Stimulated activated CD4-positive, alpha-beta T cell treated with anti-CD3 and anti-CD28 coated beads, TNF-alpha, amount 100 ng/mL, for 48 hours (primary cell): ENCODE results near the gene CCL23.
"Not testable (repeated sequence)": the region's sequence is repeated elsewhere in the genome, so short reads cannot be mapped to it uniquely, and the experiment has no call there.

Experiments
- DNase-seq, 3 donors: peaks; one replicate each; pipeline ENCODE4 v3.0.0-alpha.2; 2020; ENCODE audit warnings: low read depth in 3 of 3

The CCL23 gene

GRCh38 chr17:36017799-36018198 lies at the start of gene CCL23:
TSS of gene CCL23 (minus strand) at chr17:36017972. CDS start at chr17:36017897, 75 bp downstream.
- DNase-seq, result no peak

- no peak for DNase-seq
Observed at GRCh38 chr17:36066365-36066985, 48.7 kb upstream of the CCL23 start.

- DNase-seq, result no peak
Observed at GRCh38 chr17:36063786-36064541, 46.2 kb upstream of the CCL23 start, which contains the start of gene CCL18. TSS of gene CCL18 (plus strand) at chr17:36064272. CDS start at chr17:36064343, 71 bp downstream.

GRCh38 chr17:36060816-36061215 lies 43.0 kb upstream of the CCL23 start:
- DNase-seq, result no peak

GRCh38 chr17:36059406-36059805 lies 41.6 kb upstream of the CCL23 start:
- no peak for DNase-seq

- DNase-seq, result no peak
Observed at GRCh38 chr17:36057911-36058310, 40.1 kb upstream of the CCL23 start.

- no peak for DNase-seq
Observed at GRCh38 chr17:36055921-36056520, 38.2 kb upstream of the CCL23 start.

- no peak for DNase-seq
Observed at GRCh38 chr17:36055171-36055570, 37.4 kb upstream of the CCL23 start.

GRCh38 chr17:36049643-36050042 lies 31.9 kb upstream of the CCL23 start:
- DNase-seq, result no peak

GRCh38 chr17:36048066-36048465 lies 30.3 kb upstream of the CCL23 start:
- no peak for DNase-seq

GRCh38 chr17:36036235-36036634 lies 18.5 kb upstream of the CCL23 start:
- DNase-seq, result no peak

- no peak for DNase-seq
Observed at GRCh38 chr17:36034127-36034526, 16.4 kb upstream of the CCL23 start.

- DNase-seq, result no peak
Observed at GRCh38 chr17:36030956-36031355, 13.2 kb upstream of the CCL23 start.

GRCh38 chr17:36027761-36028160 lies 10.0 kb upstream of the CCL23 start:
- no peak for DNase-seq

- no peak for DNase-seq
Observed at GRCh38 chr17:36024106-36024869, 6.5 kb upstream of the CCL23 start.

GRCh38 chr17:36019423-36019822 lies 1.7 kb upstream of the CCL23 start:
- DNase-seq, result no peak

GRCh38 chr17:36016555-36016954 lies 1.2 kb downstream of the CCL23 start:
- DNase-seq, result no peak

GRCh38 chr17:36015895-36016294 lies 1.9 kb downstream of the CCL23 start:
- not testable (repeated sequence) for DNase-seq

GRCh38 chr17:36014946-36015345 lies 2.8 kb downstream of the CCL23 start:
- DNase-seq, result no peak

- DNase-seq, result no peak
Observed at GRCh38 chr17:36011201-36011600, 6.6 kb downstream of the CCL23 start.

- DNase-seq, result no peak
Observed at GRCh38 chr17:36008998-36009665, 8.6 kb downstream of the CCL23 start.
